Measurements from ENCODE around the gene CST9.

CST9 gene, protein sequence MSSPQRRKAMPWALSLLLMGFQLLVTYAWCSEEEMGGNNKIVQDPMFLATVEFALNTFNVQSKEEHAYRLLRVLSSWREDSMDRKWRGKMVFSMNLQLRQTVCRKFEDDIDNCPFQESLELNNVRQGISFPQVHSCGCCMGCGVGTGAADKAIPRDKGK

DNA sequence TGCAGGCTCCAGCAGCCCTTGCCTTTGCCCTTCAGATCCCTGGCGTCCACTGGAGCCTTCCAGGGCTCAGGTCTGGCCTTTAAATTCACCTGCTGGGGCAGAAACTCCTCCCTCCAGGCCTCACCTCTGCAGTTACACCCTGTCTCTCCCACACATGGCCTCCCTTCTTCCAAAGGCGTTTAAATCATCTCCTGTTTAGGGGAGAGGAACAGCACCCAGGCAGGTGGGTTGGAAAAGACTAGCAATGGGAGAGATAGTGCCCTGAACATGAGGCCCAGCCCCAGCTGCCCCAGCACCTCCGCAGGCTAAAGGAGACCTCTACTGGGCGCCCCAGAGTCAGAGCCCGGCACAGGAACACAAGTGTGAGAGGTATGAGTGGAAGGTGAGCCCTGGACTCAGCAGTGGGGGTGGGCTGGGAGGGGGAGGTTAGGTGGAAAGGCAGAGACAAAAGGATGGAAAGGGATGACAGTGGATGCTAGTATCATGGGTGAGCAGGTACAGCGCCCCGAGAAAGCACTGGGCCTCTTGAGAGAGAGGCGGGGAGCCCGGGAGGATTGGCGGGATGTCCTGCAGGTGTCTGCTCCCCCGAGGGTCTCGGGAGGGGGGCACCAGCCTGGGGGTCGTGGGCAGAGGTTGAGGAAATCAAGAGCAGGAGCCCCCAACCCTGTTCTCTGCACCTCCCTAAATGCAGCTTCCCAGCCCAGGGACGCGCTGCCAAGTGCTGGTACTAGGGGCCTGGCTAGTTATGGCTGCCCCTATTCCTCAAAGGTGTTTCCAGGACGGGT lies at the start of gene CST9:
Gene CST9 (minus strand): TSS at position 51 of the 785 bp plus-strand sequence. CDS start 53 bp downstream, outside the sequence.
- no peak for DNase-seq (ENCODE audit: low spot score)

DNA sequence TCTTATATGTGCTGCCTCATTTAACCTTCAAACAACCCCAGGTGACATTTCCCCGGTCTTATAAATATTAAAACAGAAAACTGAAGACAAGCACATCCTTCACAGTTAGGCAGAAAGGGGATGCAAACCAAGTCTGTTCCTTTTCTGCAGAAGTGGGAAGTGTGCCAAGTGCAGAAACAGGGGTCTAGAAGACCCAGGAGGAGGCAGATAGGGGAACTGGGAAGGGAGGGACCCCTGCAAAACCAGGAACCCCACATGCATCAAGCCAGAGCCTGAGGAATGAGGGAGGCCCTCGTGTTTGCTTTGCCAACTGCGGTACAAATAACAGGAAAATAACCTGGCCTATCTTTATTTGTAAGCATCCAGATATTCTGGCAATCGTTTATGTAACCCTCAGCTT lies 49.0 kb upstream of the CST9 start:
- DNase-seq (ENCODE audit: low spot score) = no peak

DNA sequence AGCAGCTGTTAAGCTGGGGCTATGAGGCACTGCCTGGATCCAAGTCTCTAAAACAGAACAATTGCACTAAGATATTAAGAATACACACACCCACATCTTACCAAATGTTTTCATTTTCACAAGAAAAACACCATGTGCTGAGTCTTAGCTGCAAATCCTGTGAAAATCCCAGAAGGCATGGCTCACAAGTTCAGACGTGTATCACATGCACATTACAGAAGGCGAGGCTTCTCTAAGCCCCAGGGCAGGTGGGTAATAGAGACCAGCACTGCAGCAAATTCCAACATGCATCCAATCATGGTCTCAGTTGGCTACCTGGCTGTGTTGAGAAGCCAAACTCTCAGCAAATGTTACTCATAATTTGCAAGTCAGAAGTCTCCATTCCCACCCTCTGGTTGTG lies 48.3 kb upstream of the CST9 start:
- no peak for DNase-seq (ENCODE audit: low spot score)

DNA sequence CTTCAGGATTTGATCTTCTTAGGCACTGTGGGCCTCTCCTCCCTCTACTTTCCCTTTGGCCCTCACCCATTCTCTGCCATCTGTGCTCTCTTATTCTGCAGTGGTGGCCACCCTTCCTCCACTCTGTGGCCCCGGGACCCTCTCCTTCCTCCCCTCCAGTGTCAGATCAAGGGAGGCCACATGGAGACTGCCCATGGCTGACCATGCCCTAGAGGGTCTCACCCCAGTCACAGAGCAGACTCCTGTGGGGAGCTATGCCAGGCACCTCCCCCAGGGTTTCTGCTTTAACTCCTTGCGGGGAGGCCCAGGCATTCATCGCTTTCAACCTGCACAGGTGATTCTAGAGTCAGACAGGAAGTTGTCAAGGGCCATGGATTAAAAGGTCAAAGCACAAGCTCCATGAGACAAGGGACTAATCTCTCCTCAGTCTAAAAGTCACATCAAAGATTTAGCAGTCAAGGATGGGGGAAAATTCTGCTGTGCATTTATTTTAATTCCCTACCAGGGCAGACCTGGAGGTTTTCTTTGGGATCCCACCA lies 47.8 kb upstream of the CST9 start:
- DNase-seq (ENCODE audit: low spot score) = no peak

DNA sequence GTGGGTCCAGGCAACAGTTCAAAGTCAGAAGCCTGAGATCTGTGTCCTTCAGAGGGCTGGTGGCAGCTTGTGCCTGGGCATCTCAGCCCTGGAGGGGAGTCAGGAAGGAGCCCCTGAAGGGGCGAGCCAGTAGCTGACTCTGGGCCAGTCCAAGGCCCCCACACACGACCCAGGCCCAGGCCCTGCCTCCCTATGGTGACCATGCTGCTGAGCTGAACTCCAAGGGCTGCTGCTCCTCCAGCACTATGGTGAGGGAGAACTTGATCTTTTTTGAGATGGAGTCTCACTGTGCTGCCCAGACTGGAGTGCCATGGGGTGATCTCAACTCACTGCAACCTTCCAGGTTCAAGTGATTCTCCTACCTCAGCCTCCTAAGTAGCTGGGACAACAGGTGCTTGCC lies 47.2 kb upstream of the CST9 start:
- no peak for DNase-seq (ENCODE audit: low spot score)

DNA sequence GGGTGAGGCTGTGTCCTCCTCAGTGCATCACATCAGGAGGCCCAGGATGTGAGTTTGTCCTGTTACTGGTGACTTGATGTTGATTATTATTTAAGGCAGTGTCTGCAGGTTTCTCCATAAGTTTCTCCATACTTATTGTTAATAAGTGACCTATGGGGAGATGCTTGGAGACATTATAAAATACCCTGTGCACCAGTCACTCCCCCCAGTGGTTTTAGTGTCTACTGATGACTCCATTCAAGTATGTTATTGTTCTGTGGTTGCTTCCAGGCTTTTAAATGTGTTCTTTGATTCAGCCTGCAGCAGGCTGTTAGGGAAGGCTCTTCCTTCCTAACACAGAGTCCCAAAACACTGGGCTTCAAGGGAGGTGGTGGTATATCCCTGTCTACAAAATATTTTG lies 46.7 kb upstream of the CST9 start:
- no peak for DNase-seq (ENCODE audit: low spot score)

DNA sequence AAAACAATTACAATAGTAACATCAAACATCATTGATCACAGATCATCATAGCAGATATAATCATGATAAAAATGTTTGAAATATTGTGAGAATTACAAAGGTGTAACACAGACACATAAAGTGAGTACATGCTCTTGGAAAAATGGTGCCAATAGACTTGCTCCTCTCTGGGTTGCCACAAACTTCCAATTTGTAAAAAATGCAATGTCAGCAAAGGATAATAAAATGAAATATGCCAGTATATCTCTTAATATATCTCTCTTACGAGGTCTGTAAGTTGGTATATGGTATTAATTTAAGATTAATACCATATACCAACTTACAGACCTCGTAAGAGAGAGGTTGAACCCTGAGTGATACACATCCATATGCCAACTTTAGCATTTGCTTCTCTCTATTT lies 45.4 kb upstream of the CST9 start:
- no peak for DNase-seq (ENCODE audit: low spot score)

DNA sequence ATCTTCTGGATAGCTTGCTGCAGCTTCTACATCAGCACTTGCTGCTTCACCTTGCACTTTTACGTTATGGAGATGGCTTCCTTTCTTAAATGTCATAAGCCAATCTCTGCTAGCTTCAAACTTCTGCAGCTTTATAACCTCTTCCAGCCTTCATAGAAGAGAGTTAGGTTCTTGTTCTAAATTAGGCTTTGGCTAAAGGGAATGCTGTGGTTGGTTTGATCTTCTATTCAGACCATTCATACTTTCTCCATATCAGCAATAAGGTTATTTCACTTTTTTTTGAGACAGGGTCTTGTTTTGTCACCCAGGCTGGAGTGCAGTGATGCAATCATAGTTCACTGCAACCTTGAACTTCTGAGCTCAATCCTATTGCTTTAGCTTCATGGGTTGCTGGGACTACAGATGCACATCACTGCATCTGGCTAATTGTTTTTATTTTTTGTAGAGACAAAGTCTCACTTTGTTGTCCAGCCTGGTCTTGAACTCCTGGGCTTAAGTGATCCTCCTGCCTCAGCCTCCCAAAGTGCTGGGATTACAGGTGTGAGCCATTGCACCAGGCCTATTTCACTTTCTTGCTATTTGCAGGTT lies 44.2 kb upstream of the CST9 start:
- no peak for DNase-seq (ENCODE audit: low spot score)

DNA sequence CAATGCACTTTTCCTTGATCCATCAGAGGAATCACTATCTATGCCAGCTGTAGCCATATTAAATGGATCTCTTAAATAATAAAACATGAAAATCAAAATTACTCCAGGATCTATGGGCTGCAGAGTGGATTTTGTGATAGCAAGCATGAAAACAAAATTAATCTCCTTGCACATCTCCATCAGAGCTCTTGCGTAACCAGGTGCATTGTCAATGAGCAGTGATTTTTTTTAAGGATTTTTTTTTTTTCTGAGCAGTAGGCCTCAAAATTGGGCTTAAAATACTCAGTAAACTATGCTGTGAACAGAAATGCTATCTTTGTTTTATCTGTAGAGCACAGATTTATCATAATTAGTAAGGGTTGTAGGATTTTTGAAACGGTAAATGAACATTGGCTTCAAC lies 43.5 kb upstream of the CST9 start:
- DNase-seq (ENCODE audit: low spot score) = no peak

DNA sequence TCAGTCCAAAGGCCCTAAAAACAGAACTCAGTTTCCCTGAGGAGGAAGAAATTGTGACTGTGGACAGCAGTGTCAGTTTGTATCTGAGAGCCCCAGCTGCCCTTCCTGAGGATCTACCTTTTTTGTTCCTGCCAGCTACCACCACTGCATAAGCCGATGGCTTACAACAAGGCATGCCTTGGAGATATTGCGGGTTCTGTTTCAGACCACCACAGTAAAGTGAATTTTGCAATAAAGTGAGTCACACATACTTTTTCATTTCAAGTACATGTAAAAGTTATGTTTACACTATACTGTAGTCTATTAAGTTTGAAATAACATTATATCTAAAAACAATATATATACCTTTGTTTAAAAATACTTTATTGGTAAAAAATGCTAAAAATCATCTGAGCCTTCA lies 41.6 kb upstream of the CST9 start:
- no peak for DNase-seq (ENCODE audit: low spot score)

DNA sequence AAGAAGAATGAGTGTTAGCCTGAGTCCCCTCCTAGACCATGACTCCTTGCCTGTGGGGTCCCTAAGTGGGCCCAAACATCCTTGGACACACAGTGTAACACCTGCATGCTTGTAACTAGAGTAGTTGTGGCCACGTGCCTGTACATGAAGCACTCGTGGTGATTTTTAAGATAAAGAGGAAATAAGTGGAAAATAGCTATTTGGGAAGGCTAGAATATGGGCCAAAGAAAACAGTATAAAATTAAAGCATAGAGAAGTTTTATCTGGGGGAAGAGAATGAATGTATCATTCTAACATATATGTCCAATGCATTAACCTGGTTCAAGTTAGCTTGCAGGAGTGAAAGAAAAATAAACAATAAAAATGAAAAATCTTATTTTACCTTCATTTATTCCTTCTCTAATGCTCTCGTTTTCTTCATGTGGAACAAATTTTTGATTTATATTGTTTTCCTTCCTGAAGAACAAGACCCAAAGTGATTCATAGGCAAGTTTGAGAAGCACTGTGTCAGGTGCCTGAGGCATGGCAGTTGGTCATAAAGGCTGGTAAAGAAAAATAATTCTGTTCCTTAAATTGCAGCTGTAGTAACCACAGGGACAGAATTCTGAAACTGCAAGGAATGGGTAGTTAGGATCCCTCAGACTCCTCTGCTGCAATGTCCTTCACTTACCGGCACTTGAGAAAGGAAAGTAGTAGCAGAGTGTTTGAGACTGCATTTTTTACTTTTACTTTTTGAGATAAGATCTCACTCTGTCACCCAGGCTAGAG lies 40.6 kb upstream of the CST9 start:
- DNase-seq (ENCODE audit: low spot score) = no peak

DNA sequence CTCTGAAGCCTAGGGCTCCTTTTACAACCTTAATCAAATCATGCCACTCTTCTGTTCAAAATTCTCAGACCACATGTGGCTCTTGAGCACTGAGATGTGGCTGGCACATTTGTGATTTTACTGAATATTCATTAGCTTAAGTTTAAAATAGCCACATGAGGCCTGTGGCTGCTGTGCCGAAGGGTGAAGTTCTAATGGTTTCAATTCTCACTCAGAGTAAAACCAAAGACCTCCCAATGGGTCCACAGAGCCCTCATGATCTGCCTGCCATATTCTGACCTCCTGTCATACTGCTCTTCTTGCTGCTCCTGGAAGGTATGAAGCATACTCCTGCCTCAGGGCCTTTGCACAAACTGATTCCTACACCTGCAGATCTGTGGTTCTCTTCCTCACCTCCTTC lies 39.9 kb upstream of the CST9 start:
- no peak for DNase-seq (ENCODE audit: low spot score)

DNA sequence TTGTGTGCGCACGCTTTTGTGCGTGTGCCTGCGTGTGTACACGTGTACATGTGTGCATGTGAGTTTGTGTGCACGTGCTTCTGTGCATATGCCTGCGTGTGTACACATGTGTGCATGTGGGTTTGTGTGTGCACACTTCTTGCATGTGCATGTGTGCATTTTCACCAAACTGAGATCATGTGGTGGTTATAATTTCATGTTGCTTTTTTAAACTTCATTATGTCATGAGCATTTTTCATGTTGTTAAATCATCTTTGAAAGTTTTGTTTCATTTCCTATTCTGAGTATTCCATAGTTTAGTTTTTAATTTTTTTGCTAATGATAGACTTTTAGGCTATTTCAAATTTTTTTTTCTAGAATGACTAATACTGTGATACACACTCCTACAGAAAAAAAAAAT lies 38.4 kb upstream of the CST9 start:
- DNase-seq (ENCODE audit: low spot score) = no peak

DNA sequence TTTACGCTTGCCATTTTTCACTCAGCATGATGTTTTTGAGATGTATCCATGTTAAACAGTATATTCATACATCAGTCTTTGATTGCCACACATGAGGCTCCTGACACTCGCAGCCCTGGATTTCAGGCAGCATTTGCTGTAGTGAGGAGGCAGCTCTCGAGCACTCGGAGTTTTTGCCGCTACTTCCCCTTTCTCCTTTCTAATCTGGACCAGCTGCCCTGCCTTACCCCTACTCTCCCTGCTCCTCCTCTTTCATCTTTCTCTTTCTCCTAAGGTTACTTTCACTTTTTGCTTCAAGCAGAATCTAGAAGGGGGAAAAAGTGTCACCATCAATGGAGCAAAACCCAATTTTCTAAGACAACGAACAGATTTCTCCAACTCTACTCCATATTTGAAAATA lies 37.9 kb upstream of the CST9 start:
- DNase-seq (ENCODE audit: low spot score) = no peak

DNA sequence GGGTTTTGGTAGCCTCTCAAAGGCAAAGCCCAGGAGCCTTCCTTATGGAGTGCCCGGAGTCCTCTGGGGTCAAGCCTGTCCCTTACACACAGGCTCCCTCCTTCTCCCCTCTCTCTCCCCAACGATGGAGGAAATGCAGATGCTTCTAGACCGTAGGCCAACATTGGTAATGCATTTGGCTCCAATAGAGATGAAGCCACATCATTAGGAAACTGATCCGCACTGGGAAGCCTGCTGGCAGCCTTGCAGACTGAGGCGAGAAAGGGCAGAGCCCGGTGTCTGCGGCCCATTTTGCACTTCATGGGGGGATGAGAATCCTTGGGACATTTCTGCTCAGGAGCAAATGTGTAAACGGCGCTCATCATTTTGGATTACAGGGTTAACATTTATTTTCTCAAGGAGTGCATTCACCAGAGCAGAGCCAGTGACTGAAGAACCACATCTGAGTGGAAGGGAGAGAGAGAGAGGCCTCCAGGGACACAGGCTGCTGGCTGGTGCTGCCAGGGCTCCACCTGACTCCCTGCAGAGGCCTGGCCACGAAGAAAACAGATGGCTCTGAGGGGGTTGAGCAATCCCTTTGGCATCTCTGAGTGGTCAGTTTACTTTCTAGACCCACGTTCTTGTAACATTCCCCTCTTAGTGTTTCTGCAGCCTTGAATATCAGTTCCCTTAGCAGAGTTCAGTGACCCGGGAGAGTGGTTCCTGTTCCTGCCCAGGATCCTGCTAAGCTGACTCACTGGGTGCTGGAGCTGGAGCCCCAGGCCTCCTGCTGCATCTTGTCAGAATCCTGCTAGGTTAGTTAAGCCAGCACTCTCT lies 36.4 kb upstream of the CST9 start:
- DNase-seq (ENCODE audit: low spot score) = no peak

DNA sequence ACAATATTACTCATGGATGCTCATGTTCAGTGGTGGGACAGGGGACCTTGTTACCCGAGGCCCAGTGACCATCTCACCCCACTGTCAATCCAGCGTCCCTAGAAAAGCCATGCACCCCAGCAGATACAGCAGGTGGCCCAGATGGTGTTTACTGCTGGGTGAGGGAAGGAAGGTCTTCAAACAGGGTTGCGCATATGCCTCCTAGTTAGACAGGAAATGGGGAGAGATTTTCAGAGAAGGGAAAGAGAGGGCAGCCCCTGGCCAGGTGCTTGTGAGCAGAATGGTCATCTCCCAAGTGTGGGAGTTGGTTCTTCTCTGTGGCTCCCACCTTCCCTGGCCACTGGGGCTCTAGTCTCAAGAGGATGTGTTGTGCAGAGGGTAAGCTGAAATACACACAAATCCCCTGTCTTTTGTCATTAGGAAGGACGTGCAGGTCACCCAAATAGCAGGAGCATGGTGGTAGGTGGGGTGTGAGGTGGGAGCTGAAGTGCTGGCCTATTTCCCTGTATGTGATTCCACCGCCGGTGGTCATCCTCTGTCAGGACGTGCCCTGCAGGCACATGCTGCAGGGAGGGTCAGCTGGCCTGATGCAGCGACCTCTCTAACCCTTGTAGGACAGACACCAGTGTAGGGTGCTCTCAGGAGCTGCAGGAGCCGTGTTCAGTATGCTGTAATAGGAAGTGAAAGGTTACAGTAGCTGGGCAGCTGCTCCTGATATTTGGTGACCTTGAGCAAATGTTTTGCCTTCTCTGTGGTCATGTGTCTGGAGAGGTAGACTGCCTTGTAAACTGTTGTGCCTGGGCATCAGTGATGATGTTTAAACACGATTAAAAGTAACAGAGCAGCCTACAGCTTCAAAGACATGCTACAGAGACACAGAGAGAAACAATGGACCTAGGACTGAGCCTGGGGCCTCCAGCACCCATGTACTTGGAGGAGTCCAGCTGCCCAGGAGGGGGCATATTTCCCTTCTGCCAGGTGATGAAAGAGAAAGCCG lies 35.3 kb upstream of the CST9 start:
- DNase-seq (ENCODE audit: low spot score) = no peak

DNA sequence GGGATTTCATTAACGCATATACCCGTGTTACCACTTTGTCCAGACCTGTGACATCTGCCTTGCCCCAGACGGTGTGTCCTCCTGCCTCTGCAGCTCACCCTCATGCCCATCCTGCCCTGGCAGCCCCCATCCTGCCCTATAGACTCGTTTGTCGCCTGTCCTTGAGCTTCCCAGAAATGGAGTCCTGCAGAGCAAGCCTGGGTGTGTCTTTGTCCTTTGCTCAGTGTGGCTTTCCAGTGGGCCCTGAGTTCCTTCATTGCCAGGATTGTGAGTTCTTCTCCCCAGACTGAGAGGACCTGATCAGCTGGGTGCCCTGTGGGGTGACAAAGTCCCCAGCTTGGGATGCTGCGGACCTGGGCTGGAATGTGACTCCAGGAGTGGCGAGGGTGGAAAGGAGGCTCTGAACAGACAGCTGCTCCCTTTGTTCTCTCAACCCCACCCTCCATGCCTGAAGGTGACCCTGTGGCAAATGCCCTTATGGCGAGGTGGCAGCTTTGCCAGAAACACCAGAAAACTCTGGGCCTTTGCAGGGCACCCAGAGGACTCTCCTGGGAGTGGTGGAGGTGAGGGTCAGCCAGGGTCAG lies 34.4 kb upstream of the CST9 start:
- DNase-seq (ENCODE audit: low spot score) = no peak

DNA sequence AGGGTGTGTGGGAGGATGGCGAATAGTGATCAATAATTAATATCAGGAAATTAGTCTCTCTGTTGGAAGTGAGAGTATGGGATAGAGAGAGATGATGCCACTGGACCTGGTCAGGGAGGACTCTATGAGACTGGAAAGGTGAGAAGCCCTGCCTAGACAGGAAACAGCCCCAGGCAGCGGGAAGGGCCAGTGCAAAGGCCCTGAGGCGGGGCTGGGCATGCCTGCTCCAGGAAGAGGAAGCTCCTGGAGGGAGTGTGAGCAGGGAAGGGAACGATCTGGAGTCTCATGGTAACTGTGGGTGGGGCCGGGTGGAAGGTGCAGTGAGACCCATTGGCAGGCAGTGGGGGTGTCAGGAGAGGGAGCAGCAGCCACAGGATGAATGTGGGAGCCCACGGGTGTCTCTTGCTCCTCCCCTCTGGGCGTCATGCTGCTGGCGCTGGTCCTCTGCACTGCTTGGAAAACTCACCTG lies 33.8 kb upstream of the CST9 start:
- no peak for DNase-seq (ENCODE audit: low spot score)

DNA sequence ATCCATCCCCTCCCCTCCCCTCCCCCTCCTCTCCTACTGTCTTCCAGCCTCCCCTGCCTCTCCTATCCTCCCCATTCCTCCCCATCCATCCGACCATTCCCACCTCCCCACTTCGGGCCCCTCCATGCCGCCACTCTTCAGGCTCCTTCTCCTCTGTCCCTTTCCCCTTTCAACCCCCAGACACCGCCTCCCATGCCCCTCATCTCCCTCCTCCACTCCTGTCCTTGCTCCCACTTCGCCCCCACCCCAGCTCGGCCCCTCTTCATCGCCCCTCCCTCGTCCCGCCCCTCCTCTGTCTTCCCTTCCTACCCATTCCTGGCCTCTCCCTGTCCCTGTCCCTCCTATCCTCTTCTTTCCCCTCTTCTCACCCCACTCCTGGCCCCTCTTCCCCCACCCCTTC lies 32.6 kb upstream of the CST9 start:
- no peak for DNase-seq (ENCODE audit: low spot score)

All from D341Med (cell line).